Measurements from ENCODE around the gene CPB2.

Gene CPB2

GRCh38 chr13:46129124-46129523 is 24.3 kb upstream of the CPB2 start:
- H3F3A ChIP-seq (ENCODE audit: insufficient read depth, low read length): peaks cover 8% of the 10 kb centered on the region; the same call in 1 of the 2 replicates
- H3K4me3 ChIP-seq (ENCODE audit: low read depth, low read length, poor library complexity, severe bottlenecking): no peak overlapping the region

GRCh38 chr13:46127358-46128023 is 22.7 kb upstream of the CPB2 start:
- no peak overlapping the region for H2AFZ ChIP-seq (ENCODE audit: low read length)
- H3K9me2 ChIP-seq (ENCODE audit: low read depth, low read length): no peaks in the 10 kb centered on the region
- no peaks in the 10 kb centered on the region for H3K27me3 ChIP-seq (ENCODE audit: insufficient read depth, low read length)
- no peak overlapping the region for H3K9ac ChIP-seq (ENCODE audit: low read length)
- H3K4me3 ChIP-seq (ENCODE audit: low read depth, low read length, poor library complexity, severe bottlenecking): no peak overlapping the region
- no peak overlapping the region for H3K4me2 ChIP-seq (ENCODE audit: low read length)
- no peaks in the 10 kb centered on the region for H3K4me1 ChIP-seq (ENCODE audit: insufficient read depth, low read length, severe bottlenecking)
- no peaks in the 10 kb centered on the region for H4K20me1 ChIP-seq (ENCODE audit: insufficient read depth, low read length)
- H3K36me3 ChIP-seq (ENCODE audit: insufficient read depth, low read length): peaks cover 73% of the 10 kb centered on the region
- TF ChIP-seq CTCF (IDR thresholded peaks at IDR 0.05; ENCODE audit: low read length) (no peak), EZH2 (IDR thresholded peaks at IDR 0.05; ENCODE audit: borderline replicate concordance, low read length) (no peak)
- no peaks in the 10 kb centered on the region for H3K9me3 ChIP-seq (ENCODE audit: low read length)
- no peaks in the 10 kb centered on the region for H3K79me2 ChIP-seq (ENCODE audit: insufficient read depth, low read length)
- peaks cover 8% of the 10 kb centered on the region; the same call in 1 of the 2 replicates for H3F3A ChIP-seq (ENCODE audit: insufficient read depth, low read length)
- no peak overlapping the region for H3K27ac ChIP-seq (ENCODE audit: low read depth, low read length, poor library complexity, severe bottlenecking)

More at GRCh38 chr13:46129124-46129523, 24.3 kb upstream of the CPB2 start:
- H3K36me3 ChIP-seq (ENCODE audit: insufficient read depth, low read length): peaks cover 88% of the 10 kb centered on the region
- H3K9me3 ChIP-seq (ENCODE audit: low read length): no peaks in the 10 kb centered on the region
- no peak for TF ChIP-seq EZH2 (IDR thresholded peaks at IDR 0.05; ENCODE audit: borderline replicate concordance, low read length)
- H3K4me1 ChIP-seq (ENCODE audit: insufficient read depth, low read length, severe bottlenecking): no peaks in the 10 kb centered on the region
- no peaks in the 10 kb centered on the region for H3K79me2 ChIP-seq (ENCODE audit: insufficient read depth, low read length)
- H3K27ac ChIP-seq (ENCODE audit: low read depth, low read length, poor library complexity, severe bottlenecking): no peak overlapping the region
- H3K9ac ChIP-seq (ENCODE audit: low read length): no peak overlapping the region
- no peak overlapping the region for H2AFZ ChIP-seq (ENCODE audit: low read length)
- no peaks in the 10 kb centered on the region for H4K20me1 ChIP-seq (ENCODE audit: insufficient read depth, low read length)
- no peak overlapping the region for H3K4me2 ChIP-seq (ENCODE audit: low read length)
- no peaks in the 10 kb centered on the region for H3K9me2 ChIP-seq (ENCODE audit: low read depth, low read length)
- no peaks in the 10 kb centered on the region for H3K27me3 ChIP-seq (ENCODE audit: insufficient read depth, low read length)

- no peak overlapping the region for H3K27ac ChIP-seq (ENCODE audit: low read depth, low read length, poor library complexity, severe bottlenecking)
- H3K4me1 ChIP-seq (ENCODE audit: insufficient read depth, low read length, severe bottlenecking): no peaks in the 10 kb centered on the region
- H3K4me2 ChIP-seq (ENCODE audit: low read length): no peak overlapping the region
- no peak for TF ChIP-seq EZH2 (IDR thresholded peaks at IDR 0.05; ENCODE audit: borderline replicate concordance, low read length)
- peak; percentile 86 for TF ChIP-seq CTCF (IDR thresholded peaks at IDR 0.05; ENCODE audit: low read length)
- no peaks in the 10 kb centered on the region for H3K9me2 ChIP-seq (ENCODE audit: low read depth, low read length)
- no peaks in the 10 kb centered on the region for H3K9me3 ChIP-seq (ENCODE audit: low read length)
- H3K27me3 ChIP-seq (ENCODE audit: insufficient read depth, low read length): no peaks in the 10 kb centered on the region
- peaks cover 8% of the 10 kb centered on the region; the same call in 1 of the 2 replicates for H3F3A ChIP-seq (ENCODE audit: insufficient read depth, low read length)
- no peaks in the 10 kb centered on the region for H3K79me2 ChIP-seq (ENCODE audit: insufficient read depth, low read length)
- H3K36me3 ChIP-seq (ENCODE audit: insufficient read depth, low read length): peaks cover 65% of the 10 kb centered on the region
- H2AFZ ChIP-seq (ENCODE audit: low read length): no peak overlapping the region
- no peaks in the 10 kb centered on the region for H4K20me1 ChIP-seq (ENCODE audit: insufficient read depth, low read length)
- no peak overlapping the region for H3K9ac ChIP-seq (ENCODE audit: low read length)
- H3K4me3 ChIP-seq (ENCODE audit: low read depth, low read length, poor library complexity, severe bottlenecking): no peak overlapping the region
Observed at GRCh38 chr13:46126552-46127357, 21.9 kb upstream of the CPB2 start.

Data from OCI-LY1 (cell line).